ENCODE data around the gene BCL6.

DNA sequence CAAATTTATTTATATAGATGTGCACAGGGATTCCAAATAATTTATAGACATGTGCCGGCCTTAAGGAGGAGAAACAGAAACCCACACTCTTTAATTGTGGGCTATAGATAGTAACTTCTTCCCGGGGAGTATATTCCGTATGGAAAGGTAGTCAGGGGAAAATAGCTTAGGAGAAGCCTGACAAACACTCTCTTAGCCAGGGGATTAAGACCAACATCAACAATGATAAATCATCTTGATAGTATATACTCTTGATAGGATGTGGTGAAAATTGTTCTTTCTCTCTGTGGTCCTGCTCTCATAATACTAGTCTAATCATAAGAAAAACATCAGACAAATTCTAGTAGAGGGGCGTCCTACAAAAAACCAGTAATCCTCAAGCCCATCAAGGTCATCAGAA lies 8.2 kb upstream of the BCL6 start:
- TF ChIP-seq FOXM1 (IDR thresholded peaks at IDR 0.05; ENCODE audit: borderline replicate concordance) = no peak
- TF ChIP-seq ELF4 (IDR thresholded peaks at IDR 0.05) = no peak
- TF ChIP-seq LEF1 (IDR thresholded peaks at IDR 0.05; ENCODE audit: borderline replicate concordance) = no peak
- no peak for TF ChIP-seq FOXA1 (IDR thresholded peaks at IDR 0.05)
- no peak for TF ChIP-seq NFRKB (IDR thresholded peaks at IDR 0.05)
